ENCODE measurements around the gene PLA2G3.
"Not testable (repeated sequence)": the region's sequence is repeated elsewhere in the genome, so short reads cannot be mapped to it uniquely, and the experiment has no call there.

PLA2G3 gene

GRCh38 chr22:31100762-31101525 is 39.4 kb downstream of the PLA2G3 start:
- TF ChIP-seq CTCF (conservative IDR thresholded peaks at IDR 0.05; ENCODE audit: low read depth, low read length), result no peak
- DNase-seq (ENCODE audit: low read depth), result no peak
- H3K4me3 ChIP-seq (ENCODE audit: low read length), result no peak overlapping the region

- no peak for DNase-seq (ENCODE audit: low read depth)
- TF ChIP-seq CTCF (conservative IDR thresholded peaks at IDR 0.05; ENCODE audit: low read depth, low read length), result no peak
- no peak overlapping the region for H3K4me3 ChIP-seq (ENCODE audit: low read length)
Measured at GRCh38 chr22:31099841-31100761, 40.2 kb downstream of the PLA2G3 start.

- no peak for TF ChIP-seq CTCF (conservative IDR thresholded peaks at IDR 0.05; ENCODE audit: low read depth, low read length)
- no peak overlapping the region for H3K4me3 ChIP-seq (ENCODE audit: low read length)
- no peak for DNase-seq (ENCODE audit: low read depth)
Measured at GRCh38 chr22:31099386-31099785, 40.9 kb downstream of the PLA2G3 start.

DNA sequence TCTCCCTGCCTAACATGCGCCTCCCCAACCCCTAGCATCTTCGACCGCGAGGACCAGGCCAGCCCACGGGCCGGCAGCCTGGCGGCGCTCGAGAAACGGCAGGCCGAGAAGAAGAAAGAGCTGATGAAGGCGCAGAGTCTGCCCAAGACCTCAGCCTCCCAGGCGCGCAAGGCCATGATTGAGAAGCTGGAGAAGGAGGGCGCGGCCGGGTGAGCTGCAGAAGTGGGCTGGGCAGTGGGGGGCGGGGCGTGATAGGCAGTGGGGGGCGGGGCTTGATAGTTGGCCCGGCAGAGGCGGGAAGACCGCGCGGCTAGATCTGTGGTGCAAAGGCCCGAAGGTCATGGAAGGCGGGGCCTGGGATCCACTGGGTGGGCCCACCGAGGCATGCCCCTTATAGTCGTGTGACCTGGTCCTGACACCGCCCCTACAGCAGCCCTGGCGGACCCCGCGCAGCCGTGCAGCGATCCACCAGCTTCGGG is 41.6 kb downstream of the PLA2G3 start:
- TF ChIP-seq CTCF (conservative IDR thresholded peaks at IDR 0.05; ENCODE audit: low read depth, low read length), result no peak
- DNase-seq (ENCODE audit: low read depth), result no peak
- no peak overlapping the region for H3K4me3 ChIP-seq (ENCODE audit: low read length)

GRCh38 chr22:31097941-31098631 is 42.2 kb downstream of the PLA2G3 start:
- H3K4me3 ChIP-seq (ENCODE audit: low read length), result no peak overlapping the region
- no peak for TF ChIP-seq CTCF (conservative IDR thresholded peaks at IDR 0.05; ENCODE audit: low read depth, low read length)
- no peak for DNase-seq (ENCODE audit: low read depth)

GRCh38 chr22:31097539-31097938 is 42.8 kb downstream of the PLA2G3 start:
- not testable (repeated sequence) for H3K4me3 ChIP-seq (ENCODE audit: low read length); DNase-seq (ENCODE audit: low read depth)

GRCh38 chr22:31096657-31097279 is 43.5 kb downstream of the PLA2G3 start:
- no peak for DNase-seq (ENCODE audit: low read depth)
- TF ChIP-seq CTCF (conservative IDR thresholded peaks at IDR 0.05; ENCODE audit: low read depth, low read length), result no peak
- H3K4me3 ChIP-seq (ENCODE audit: low read length), result no peak overlapping the region
